Fibroblast of skin of right biceps (primary cell): ENCODE results near the gene PIF1.
"Not testable (repeated sequence)": the region's sequence is repeated elsewhere in the genome, so short reads cannot be mapped to it uniquely, and the experiment has no call there.

Experiments
- DNase-seq: peaks from one replicate; pipeline ENCODE4 v3.0.0-alpha.2; 2013

The PIF1 gene

DNA sequence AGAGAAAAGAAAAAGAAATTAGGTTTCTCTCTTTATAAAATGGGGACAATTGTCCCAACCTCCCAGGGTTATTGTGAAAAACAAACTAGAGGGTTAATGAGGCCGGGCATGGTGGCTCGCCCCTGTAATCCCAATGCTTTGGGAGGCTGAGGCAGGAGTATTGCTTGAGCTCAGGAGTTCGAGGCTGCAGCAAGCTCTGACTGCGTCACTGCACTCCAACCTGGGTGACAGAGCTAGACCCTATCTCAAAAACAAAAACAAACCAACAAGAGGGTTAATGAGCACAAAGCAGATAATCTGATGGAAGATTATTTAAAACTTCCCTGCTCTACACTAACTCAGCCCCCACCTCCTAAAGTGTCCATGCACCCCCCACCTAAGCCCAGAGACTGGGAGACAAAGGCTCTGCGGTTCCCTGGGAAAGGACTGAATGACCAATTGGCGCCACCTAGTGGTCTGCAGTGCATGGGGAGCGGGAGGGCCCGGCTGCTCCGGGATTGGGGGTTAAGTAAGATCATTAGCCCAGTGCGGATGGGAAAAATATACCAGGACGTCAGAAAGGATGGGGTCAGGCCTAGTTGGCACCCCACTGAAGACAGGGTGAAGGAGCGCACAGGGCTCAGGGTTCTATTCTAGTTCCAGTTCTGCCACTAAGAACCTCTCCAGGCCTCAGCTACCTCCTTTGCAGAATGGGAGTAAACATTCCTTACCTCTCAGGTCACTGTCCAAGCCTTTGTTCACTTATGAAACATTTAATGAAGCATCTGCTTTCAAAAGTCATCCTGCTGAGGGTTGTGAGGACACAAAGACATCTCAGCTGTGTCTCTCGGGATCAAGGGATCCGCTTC lies 15.6 kb downstream of the PIF1 start:
- DNase-seq: peak; percentile 68

DNA sequence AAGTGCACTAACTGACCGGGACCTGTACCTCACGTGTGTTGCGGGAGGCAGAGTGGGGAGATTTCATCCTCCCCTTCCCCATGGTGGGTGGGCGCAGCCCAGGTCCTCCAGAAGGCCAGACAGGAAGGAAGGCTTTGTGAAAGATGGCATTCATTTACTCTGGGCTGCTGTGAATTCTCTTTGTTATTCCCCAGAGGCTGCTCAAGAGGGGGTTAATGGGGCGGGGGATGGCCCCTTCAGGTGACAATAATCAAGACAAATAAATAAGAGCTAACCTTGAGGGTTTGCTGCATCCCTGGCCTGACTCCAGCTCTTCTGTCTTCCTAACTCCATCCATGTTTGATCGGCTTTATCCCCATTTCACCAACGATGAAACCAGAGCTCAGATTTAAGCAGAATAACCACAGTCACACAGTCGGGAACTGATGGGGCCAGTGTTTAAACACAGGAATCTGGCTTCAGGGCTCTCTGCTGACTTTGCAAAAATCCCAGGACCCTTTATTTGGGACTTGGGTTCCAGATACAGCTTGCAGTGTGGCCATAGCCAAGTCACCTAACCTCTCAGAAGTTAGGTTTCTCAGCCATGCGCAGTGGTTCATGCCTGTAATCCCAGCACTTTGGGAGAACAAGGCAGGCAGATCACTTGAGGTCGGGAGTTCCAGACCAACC lies 16.5 kb downstream of the PIF1 start:
- DNase-seq: no peak

DNA sequence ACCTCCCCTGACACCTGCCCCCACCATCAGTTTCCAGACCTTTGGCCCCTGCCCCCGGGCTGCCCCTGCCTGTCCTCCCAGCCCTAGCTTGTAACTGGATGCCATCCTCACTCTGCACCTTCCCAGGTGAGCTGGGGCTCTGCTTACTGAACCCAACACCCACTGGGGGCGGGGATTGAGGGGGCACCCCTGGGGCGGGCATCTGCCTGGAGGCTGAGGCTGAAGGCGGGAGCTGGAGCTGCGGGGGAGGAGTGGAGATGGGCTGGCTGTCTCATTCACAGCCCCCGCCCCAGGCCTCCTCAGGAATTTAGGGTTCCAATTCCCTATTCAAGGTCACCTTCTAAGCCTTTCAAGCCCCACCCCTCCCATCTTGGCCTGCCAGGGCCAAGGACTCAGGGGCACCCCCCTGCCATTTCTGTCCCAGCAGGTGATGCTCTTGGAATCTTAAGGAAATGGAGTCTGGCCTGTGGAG lies 17.7 kb downstream of the PIF1 start:
- no peak for DNase-seq

DNA sequence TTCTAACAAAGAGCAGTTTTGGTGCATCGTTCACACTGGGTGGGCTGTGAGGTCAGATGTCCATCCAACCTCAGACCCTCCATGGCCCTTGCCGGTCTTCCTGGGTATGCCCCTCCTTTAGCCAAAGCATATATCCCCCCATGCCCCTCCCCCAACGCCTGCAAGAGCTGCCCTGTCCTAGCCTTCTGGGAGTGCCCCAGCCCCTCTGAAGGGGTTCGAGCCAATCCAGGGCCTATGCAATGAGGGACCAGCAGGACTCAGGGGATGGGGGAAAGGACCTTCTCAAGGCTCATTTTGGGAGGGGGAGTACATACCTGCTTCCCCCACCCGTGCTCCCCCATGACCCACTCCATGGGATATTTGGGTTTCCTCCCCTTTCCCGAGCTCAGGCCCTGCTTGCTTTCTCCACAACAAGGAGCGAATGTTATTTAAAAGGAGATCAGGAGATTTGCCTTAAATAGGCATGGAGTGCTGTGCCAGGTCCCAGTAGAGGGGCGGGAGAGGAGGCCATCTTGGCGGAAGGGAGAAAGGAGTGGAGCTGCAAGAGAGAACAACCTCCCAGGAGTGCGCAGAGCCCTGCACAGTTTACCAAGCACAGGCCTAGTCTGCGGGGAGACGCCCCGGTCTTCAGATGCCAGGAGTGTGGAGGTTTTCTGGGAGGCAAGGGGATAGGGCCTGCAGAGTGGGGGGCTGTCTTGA lies 18.2 kb downstream of the PIF1 start:
- no peak for DNase-seq

DNA sequence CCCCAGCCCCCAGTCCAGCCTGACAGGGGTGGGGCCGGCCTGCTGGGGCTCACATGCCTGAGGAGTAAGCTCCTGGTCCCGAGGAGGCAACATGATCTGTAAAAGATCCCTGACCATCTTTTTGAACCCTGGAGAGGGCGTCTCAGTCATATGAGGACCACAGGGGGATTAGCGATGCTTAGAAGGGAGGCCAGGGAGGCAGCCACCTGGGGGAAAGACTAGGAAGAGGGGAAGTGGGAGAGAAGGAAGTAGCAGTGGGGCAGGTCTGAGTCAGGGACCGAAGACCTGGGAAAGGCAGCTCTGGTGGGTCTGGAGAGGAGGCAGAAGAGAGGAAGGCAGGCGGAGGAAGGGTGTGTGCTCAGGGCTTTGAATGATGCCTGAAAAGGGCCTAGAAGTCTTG lies 18.9 kb downstream of the PIF1 start:
- DNase-seq: no peak

DNA sequence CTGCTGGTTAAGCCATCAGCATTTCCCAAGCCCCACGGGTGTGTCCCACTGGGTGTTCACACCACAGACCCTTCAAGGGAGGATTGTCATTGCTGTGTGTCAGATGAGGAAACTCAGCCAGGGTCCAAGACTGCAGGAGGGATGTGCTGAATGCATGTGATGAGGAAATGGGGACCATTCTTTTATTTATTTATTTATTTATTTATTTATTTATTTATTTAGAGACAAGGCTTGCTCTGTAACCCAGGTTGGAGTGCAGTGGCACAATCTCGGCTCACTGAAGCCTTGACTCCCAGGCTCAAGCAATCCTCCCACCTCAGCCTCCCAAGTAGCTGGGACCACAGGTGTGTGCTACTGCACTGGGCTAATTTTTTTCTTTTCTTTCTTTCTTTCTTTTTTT lies 20.8 kb downstream of the PIF1 start:
- no peak for DNase-seq

DNA sequence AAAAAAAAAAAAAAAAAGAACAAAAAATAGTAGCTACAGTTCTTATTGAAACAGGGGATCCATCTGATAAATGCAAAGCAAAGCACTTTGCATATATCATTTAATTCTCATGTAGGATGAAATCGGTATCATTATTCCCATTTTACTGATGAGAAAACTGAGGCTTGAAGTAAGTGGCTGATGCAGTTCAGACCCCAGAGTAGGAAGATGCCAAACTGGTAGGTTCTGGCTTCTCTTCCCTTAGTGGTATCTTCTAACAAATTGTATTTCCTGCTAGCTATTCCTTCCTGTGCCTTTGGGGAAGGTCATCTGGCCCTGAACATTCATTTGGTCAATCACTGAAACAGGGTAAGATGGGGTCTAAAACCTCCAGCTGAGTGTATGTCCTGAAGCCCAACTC lies 21.9 kb downstream of the PIF1 start:
- no peak for DNase-seq

DNA sequence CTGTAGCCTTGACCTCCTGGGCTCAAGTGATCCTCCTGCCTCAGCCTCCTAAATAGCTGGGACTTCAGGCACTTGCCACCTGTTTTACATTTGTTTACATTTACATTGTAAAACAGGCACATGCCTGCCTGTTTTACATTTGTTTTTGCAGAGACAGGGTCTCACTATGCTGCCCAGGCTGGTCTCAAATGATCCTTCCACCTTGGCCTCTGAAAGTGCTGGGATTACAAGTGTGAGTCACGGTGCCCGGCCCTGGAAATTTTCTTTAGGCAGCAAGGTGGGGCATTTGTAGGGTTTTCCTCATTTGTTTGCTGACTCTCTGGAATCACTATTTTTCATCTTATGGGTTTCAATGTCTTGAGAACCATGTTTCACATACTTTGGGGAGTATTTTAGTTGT lies 25.0 kb downstream of the PIF1 start:
- DNase-seq: no peak

DNA sequence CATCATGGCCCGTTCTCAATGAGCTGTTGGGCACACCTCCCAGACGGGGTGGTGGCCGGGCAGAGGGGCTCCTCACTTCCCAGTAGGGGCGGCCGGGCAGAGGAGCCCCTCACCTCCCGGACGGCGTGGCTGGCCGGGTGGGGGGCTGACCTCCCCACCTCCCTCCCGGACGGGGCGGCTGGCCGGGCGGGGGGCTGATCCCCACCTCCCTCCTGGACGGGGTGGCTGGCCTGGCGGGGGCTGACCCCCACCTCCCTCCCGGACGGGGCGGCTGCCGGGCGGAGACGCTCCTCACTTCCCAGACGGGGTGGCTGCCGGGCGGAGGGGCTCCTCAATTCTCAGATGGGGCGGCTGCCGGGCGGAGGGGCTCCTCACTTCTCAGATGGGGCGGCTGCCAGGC lies 26.5 kb downstream of the PIF1 start:
- DNase-seq: not testable (repeated sequence)

DNA sequence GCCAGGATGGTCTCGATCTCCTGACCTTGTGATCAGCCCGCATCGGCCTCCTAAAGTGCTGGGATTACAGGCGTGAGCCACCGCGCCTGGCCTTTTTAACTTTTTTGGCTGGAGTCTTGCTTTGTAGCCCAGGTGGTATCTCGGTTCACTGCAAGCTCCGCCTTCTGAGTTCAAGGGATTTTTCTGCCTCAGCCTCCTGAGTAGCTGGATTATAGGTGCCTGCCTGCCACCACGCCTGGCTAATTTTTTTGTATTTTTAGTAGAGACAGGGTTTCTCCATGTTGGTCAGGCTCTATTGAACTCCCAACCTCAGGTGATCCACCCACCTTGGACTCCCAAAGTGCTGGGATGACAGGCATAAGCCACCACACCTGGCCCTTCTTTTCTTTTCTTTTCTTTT lies 29.5 kb downstream of the PIF1 start:
- DNase-seq: not testable (repeated sequence)

DNA sequence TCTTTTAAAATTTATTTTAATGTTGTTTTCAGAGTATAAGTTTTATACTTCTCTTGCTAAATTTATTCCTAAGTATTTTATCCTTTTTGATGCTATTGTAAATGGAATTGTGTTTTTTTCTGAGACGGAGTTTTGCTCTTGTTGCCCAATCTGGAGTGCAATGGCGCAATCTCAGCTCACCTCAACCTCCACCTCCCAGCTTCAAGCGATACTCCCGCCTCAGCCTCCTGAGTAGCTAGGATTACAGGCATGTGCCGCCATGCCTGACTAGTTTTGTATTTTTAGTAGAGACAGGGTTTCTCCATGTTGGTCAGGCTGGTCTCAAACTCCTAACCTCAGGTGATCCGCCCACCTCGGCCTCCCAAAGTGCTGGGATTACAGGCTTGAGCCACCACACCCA lies 30.1 kb downstream of the PIF1 start:
- DNase-seq: not testable (repeated sequence)

DNA sequence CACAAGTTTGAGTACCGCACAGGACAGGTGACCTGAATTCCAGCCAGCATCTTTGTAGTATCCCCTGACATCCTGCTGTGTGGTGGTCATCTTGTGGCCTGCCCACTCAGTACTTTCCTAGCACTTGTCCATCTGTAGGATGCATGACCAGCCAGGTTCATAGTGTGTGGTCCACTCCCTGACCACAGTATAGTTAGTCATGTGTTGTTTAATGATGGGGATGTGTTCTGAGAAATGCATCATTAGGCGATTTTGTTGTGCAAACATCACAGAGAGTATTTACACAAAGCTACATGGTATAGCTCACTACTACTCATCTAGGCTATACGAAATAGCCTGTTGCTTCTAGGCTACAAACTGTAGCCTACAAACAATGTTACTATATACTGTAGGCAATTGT lies 33.2 kb downstream of the PIF1 start:
- DNase-seq: no peak

DNA sequence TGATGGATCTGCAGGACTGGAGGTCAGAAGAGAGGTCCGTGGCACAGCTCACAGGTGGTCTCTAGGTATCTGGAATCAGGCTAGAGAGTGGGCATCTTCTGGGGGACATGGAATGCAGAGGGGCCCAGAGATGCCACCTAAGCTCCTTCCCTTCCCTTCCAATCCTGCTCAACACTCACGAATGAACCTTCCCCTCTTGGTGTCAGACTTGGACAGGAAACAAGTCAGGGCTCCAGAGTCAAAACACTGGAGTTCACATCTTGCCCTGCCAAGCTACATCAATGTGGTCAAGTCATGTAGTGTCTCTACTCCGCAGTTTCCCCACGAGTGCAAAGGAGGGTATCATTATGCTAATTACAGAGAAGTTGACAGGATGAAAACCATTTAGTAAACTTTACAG lies 34.0 kb downstream of the PIF1 start:
- DNase-seq: no peak

DNA sequence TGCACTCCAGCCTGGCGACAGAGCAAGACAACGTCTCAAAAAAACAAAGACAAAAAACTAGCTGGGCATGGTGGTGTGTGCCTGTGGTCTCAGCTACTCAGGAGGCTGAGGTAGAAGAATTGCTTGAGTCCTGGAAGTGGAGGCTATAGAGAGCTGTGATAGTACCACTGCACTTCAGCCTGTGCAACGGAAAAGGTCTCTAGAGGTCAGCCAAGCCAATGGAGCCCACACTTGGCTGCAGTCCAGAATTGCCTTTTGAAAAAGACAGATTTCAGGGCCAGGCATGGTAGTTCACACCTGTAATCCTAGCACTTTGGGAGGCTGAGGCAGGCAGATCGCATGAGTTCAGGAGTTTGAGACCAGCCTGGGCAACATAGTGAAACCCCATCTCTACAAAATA lies 41.7 kb downstream of the PIF1 start:
- no peak for DNase-seq

DNA sequence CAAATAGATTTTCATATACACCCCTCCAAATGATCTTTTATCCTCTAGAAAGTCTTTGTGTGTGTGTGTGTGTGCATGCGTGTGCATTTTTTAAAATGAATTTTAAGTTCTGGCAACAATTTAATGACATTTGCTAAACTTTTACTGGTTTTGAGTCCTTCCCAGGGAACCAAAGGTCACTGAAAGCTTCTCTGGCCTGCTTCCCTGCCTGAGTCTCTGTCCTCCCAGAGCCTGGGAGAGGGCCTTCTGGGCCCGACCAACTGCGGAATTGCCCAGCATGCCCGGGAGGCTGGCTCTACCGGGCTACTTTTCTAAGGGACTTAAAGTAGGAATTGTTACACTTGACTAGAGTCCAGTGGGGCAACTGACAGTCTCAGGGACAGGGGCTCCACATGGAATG lies 42.7 kb downstream of the PIF1 start:
- DNase-seq: no peak

DNA sequence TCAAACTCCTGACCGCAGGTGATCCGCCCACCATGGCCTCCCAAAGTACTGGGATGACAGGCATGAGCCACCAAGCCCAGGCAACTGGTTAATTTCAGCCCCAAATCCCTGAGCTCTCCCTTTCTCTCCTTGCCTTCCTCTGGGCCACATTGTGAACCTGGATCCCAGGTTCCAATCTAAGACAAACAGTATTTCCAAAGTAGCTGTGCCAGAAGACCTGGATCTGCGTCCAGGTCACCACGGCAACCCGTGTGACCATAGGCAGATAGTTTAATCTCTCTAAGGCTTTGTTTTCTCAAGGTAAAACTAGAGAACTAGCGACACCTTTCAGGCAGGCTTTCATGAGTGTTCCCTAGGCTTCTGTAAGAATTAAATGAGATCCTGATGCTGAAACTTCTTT lies 44.1 kb downstream of the PIF1 start:
- DNase-seq: no peak

DNA sequence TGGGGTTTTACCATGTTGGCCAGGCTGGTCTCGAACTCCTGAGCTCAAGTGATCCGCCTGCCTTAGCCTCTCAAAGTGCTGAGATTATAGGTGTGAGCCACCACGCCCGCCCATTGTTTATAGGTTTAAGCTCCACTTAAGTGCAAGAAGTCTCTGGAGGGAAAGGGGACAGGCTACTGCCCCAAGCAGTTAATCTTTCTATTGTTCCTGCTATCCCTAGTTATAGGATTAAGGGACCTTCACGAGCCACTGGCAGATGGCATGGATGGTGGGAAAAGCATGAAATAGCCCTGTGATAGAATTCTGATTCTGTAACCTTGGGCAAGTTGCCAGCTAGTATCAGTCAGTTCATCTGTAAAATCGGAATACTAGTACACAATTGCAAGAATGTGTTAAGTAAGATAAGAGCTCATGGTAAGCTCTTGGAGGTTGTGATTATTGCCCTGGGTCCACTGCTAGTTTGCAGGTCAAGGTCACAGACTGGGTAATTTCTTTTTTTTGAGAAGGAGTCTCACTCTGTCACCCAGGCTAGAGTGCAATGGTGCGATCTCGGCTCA lies 44.8 kb downstream of the PIF1 start:
- DNase-seq: no peak

DNA sequence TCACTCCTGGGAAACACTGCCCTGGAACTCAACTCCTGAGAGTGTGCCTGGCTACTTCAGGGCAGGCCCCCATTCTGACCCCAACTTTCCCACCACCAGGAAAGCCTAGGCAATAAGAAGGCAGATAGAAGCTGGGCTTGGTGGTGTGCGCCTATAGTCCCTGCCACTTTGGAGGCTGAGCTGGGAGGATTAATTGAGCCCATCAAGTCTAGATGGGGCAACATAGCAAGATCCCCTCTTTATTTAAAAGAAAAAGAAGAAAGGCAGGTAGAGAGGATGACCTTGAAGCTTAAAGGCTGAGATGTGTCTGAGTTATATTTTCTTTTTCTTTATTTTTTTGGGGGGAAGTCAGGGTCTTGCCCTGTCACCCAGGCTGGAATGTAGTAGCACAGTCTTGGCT lies 45.8 kb downstream of the PIF1 start:
- no peak for DNase-seq

DNA sequence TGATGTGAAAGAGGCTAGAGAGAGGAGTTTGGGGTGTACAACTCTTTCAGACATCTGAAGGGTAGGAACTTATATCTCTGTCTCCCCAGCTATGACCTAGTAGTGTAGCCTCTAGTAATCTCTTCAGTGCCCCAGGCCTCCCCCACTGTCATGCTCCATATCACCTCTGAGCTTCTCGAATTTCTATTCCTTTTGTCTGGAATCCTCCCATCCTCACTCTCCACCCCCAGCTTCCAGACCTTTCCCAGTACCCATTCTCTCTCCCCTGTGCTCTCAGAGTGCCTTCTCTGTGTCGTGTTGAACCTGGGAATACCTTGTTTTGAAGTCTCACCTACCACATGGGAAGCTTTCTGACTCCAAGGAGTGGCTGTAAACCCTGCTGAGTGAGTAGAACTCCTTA lies 46.4 kb downstream of the PIF1 start:
- no peak for DNase-seq

DNA sequence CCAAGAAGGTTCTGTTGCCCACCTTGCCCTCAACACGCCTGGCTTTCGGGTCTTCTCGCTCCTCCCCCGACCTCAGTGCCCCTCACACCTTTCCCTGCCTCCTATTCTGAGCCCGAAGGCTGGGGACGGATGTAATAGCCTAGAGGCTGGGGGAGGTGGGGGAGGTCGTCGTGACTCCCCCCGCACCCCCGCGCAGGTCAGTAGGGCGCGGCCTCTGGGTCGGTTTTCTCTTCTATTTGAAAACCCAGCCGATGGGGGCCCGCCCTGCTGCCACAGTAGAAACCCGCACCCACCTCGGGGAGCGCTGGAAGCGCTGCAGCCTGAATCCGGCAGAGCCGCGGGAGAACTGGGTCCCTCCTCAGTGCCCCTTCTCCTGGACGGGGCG lies 49.1 kb downstream of the PIF1 start:
- DNase-seq: no peak

DNA sequence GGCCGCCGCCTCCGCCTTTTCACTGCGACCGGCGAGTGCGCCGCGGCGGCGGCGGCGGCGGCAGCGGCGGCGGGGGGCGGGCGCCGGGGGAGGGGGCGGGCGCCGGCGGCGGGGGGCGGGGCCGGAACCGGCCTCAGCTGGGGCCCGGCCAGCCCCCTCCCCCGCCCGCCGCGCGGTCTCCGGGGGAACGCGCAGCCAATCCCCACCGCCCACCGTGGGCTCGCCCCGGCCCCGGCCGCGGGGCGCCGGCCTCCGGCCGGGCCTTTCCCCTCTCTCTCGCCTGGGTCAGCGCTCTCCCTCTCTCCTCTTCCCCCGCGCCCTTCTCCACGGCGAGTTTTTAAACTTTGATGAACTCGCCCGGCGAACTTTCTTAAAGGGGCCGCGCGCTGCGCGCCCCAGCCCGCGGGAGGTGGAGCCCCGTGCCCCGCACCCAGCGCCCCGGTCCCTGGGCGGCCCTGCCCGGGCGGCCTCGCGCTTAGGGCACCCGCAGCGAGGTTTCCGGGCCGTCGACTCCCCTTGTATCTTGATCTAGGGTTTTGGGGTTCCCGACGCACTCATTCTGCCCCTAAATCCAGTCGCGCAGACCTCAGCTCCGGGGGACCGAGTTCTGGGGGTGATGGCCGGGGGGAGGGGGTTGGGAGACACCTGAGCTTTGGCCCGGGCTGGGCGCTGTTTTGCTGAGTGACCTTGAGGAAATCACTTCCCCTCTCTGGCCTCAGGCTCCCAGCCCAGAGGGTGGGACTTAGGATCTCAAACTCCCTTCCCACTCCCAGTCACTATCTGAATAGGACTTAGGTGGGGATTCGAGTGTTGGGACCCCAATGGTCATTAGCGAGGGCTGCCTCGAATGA lies 49.7 kb downstream of the PIF1 start, which contains the start of gene RBPMS2:
RBPMS2 (minus strand) TSS at position 39 of the 851 bp plus-strand sequence. CDS start 270 bp downstream, outside the sequence.
- no peak for DNase-seq
